ENCODE measurements around the gene GRHPR.
"Not testable (repeated sequence)": the region's sequence is repeated elsewhere in the genome, so short reads cannot be mapped to it uniquely, and the experiment has no call there.

Gene GRHPR

GRCh38 chr9:37422289-37423104 lies at the start of gene GRHPR:
Gene GRHPR (plus strand): TSS chr9:37422696. CDS start chr9:37422751, 55 bp downstream.
- peak; percentile 89 for DNase-seq (ENCODE audit: low spot score)

DNA sequence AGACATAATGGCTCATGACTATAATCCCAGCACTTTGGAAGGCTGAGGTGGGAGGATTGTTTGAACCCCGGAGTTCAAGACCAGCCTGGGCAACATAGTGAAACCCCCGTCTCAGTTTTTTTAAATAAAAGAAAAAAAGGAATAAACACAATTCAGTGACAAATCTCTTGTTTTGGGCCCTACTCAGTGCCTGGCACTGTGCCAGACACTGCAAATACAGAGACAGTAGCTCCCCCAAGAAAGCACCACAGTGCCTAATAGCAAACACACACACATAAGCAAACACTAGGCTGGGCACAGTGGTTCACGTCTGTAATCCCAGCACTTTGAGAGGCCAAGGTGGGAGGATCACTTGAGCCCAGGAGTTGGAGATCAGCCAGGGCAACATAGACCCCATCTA lies 49.7 kb upstream of the GRHPR start:
- no peak for DNase-seq (ENCODE audit: low spot score)

GRCh38 chr9:37373621-37374020 lies 48.9 kb upstream of the GRHPR start:
- no peak for DNase-seq (ENCODE audit: low spot score)

GRCh38 chr9:37374892-37375291 lies 47.6 kb upstream of the GRHPR start:
- no peak for DNase-seq (ENCODE audit: low spot score)

GRCh38 chr9:37377688-37378612 lies 44.5 kb upstream of the GRHPR start:
- DNase-seq (ENCODE audit: low spot score): no peak

GRCh38 chr9:37378613-37379004 lies 43.9 kb upstream of the GRHPR start:
- no peak for DNase-seq (ENCODE audit: low spot score)

DNA sequence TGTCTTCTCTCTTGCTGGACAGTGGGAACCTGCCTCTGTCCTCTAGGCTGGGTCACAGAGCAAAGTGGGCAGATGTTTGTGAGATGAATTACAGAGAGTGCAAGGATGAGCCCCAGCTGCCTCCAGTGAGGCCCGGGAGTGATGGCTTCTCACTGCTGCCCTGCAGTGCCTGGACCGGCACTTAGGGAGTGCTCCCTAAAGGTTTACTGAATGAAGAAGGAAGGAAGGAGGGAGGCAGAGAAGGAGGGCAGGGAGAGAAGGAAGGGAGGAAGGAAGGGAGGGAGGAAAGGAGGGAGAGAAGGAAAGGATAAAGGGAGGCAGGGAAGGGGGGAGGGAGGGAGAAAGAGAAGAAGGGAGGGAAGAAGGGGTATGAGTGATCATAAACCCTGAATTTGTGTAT lies 42.7 kb upstream of the GRHPR start:
- DNase-seq (ENCODE audit: low spot score): no peak

DNA sequence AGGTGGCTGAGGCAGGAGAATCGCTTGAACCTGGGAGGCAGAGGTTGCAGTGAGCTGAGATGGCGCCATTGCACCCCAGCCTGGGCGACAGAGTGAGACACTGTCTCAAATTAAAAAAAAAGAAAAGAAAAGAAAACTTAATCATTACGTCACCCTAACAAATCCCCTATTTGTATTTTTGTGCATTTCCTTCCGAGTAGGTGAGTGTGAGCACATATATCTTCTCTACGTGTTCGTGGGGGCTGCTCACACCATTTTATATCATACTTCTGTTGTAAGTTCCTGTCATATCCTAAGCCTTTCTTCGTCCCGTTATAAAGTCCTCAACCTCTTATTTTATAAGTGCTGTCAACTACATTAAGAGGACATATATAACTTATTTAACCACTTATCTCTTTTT lies 41.9 kb upstream of the GRHPR start:
- no peak for DNase-seq (ENCODE audit: low spot score)

DNA sequence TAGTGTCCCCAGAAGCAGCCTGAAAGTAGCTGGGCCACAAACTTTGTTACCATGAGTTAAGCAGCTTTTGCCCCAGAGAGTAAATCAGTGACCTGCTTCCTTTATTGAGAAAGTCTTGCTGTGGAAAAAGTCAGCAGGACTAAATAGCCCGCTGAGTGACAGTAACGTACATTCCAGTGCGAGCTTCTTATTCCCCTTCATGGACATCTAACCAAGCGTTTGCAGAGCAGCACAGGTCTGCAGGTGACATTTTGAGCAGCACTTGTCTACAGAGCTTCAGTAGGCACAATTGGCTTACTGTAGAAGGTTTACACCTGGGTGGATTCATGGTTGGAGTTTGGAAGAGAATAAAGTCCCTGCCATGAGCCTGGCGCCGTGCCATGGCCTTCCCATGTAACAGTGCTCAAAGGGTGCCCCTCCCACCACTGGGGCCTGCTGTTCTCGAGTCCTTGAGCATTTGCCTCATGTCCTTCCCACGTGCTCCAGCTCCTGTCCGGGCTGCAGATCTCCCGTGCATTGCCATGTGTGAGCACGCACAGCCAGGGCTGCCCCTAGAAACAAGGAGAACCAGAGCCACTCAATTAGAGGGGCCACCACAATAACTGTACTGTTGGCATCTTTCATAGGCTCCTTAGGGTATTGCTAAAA lies 41.3 kb upstream of the GRHPR start:
- DNase-seq (ENCODE audit: low spot score): no peak

DNA sequence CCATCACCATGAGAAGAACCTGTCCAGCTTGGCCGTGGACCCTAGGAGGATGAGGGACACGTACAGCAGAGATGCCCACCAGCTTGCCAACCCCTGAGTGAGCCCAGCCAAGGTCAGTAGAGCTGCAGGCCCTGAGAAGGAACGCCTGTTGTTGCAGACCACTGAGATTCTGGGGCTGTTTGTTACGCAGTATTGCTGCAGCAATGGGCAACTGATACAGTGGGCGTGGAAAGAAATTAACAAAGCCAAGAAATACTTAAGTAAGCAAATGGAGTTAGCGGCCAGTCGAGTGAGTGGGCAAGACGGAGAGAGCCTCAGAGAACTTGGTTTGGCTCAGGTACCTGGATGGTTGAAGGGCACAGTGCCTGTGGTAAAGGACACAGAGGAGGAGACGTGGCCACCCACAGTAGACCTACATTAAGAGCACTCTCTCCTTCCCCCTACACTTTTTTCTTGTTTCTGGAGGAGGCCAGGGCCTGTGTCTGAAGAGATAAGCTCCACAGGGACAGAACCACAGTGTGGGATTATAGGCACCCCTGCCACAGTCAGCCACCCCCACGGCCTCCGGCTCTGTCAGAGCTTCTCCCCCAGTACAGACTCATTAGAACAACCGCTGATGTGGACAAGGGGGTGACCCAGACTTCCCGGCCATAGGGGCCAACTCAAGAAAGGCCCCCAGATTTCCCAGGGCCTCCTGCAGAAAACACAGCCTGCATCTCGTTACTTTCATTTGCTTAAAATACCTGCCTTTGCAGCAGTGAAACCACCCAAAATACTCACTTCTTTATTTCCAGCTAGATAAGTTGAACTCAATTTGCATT lies 40.1 kb upstream of the GRHPR start:
- DNase-seq (ENCODE audit: low spot score): no peak

- DNase-seq (ENCODE audit: low spot score): no peak
Observed at GRCh38 chr9:37382982-37383357, 39.5 kb upstream of the GRHPR start.

DNA sequence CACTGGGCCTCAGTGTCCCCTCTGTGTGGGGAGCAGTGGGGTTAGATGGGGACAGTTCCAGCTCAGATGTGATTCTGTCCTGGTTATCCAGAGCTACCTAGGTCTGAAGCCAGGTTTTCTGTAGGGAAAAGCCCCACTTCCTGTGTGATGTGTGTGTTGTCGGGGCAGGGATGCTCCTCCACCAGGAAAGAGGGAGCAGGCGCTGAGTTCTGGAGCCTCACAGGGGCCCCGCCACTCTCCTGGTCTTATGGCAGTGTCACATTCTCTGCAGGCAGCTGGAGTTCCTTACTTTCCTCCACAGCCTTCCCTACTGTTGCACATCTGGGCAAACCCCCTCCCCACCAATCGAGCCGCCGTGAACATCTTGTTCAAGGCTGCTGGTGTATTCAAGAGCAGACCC lies 39.1 kb upstream of the GRHPR start:
- no peak for DNase-seq (ENCODE audit: low spot score)

- DNase-seq (ENCODE audit: low spot score): no peak
Observed at GRCh38 chr9:37383876-37384746, 38.4 kb upstream of the GRHPR start.

DNA sequence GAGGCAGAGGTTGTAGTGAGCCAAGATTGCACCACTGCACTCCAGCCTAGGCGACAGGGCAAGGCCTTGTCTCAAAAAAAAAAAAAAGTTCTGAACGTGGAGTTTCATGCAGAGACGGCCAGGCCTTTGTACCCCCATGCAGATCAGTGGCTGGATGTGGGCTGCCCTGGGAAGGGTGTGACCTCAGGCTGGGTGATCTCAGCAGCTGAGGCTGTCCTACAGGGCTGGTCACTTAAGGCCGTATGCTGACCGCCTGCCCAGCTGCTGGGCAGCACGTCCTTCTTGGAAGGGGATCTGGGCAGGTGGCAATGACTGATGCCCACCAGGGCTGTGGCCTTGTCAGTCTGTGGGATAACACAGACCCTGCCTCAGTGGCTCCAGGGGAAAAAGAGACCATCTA lies 37.2 kb upstream of the GRHPR start:
- DNase-seq (ENCODE audit: low spot score): no peak

DNA sequence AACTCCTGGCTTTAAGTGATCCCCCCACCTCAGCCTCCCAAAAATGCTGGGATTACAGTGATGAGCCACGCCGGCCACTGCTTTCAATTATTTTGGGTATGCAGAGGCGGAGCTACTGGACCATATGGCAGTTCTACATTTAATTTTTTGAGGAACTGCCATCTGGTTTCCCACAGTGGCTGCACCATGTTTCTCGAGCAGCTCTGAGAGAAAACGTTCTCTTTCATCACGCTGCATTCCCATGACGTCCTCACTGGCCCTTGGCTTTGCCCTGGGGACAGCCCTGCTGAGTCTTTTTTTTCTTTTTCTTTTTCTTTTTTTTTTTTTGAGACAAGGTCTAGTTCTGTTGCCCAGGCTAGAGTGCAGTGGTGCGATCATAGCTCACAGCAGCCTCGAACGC lies 35.5 kb upstream of the GRHPR start:
- no peak for DNase-seq (ENCODE audit: low spot score)

GRCh38 chr9:37390759-37391158 lies 31.7 kb upstream of the GRHPR start:
- peak; percentile 13 for DNase-seq (ENCODE audit: low spot score)

GRCh38 chr9:37392272-37392671 lies 30.2 kb upstream of the GRHPR start:
- DNase-seq (ENCODE audit: low spot score): no peak

DNA sequence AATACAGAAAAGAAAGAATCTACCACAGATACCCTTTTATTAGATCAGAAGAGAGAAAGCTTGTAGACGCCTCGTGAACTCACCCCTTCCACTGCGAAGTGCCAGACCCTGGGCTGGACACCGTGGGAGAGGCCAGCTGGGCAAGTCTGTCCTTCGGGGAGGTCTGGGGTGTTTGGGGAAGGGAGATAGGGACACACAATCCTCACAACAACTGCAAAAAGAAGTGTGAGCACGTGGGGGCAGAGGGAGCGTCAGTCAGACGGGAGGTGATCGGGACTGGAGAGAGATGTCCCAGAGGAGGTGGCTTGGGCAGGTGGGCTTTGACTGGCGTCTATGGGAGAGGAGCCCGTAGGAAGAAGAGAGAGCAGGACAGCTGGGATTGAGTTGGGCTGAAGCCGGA lies 27.3 kb upstream of the GRHPR start:
- DNase-seq (ENCODE audit: low spot score): no peak

DNA sequence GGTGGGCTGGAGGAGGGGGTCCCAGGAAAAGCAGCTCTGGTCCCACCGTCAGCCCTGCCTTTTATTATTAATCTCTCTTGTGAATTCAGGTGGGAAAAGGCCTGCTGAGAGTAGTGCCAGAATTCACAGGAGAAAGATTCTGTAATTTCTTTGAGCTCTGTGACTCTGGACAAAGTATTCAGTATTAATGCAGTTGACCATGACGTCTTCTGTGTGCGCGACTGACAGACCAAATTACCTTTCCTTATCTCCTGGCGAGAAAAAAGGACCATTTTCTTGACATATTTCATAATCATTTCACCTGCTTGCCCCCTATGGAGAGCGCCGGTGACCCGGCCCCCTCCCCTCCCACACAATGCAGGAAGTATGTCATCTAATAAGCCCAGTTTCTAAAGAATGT lies 26.8 kb upstream of the GRHPR start:
- no peak for DNase-seq (ENCODE audit: low spot score)

DNA sequence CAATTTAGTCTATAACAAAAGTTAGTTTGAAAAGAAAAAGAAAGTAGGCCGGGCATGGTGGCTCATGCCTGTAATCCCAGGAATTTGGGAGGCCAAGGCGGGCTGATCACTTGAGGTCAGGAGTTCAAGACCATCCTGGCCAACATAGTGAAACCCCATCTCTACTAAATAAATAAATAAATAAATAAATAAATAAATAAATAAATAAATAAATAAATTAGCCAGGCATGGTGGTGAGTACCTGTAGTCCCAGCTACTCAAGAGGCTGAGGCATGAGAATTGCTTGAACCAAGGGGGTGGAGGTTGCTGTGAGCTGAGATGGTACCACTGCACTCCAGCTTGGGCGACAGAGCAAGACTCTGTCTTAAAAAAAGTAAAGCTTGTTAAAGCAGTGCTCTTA lies 24.5 kb upstream of the GRHPR start:
- DNase-seq (ENCODE audit: low spot score): not testable (repeated sequence)

Measured in LoVo (cell line).